Activated naive CD4-positive, alpha-beta T cell treated with anti-CD3 and anti-CD28 coated beads, Interleukin-2, amount 50 U/mL, for 16 hours (primary cell): Measurements from ENCODE around the gene ANKRD2.
"Not testable (repeated sequence)": the region's sequence is repeated elsewhere in the genome, so short reads cannot be mapped to it uniquely, and the experiment has no call there.

Experiments used
- DNase-seq: peaks from one replicate; pipeline ENCODE4 v3.0.0-alpha.2; 2020

The ANKRD2 gene

GRCh38 chr10:97573021-97573420, 442 bp downstream of the ANKRD2 start:
- DNase-seq, result no peak

- no peak for DNase-seq
These were observed 1.1 kb downstream of the ANKRD2 start for GRCh38 chr10:97573672-97574071.

- no peak for DNase-seq
These were observed 2.0 kb downstream of the ANKRD2 start for GRCh38 chr10:97574374-97575126.

- DNase-seq, result no peak
These were observed 2.6 kb downstream of the ANKRD2 start for GRCh38 chr10:97575127-97575668.

GRCh38 chr10:97576487-97576886, 3.9 kb downstream of the ANKRD2 start:
- DNase-seq, result not testable (repeated sequence)

GRCh38 chr10:97577701-97578100, 5.1 kb downstream of the ANKRD2 start:
- no peak for DNase-seq

GRCh38 chr10:97578171-97578844, 5.7 kb downstream of the ANKRD2 start:
- DNase-seq, result no peak

GRCh38 chr10:97580421-97581367, 8.1 kb downstream of the ANKRD2 start:
- no peak for DNase-seq

- DNase-seq, result no peak
These were observed 9.6 kb downstream of the ANKRD2 start for GRCh38 chr10:97582169-97582568.

GRCh38 chr10:97583476-97583875, 10.9 kb downstream of the ANKRD2 start:
- no peak for DNase-seq

GRCh38 chr10:97584060-97584797, 11.7 kb downstream of the ANKRD2 start, which contains the start of gene HOGA1:
Gene HOGA1 (plus strand): TSS chr10:97584389. CDS start chr10:97584704, 315 bp downstream.
- DNase-seq, result no peak

- DNase-seq, result no peak
These were observed 12.3 kb downstream of the ANKRD2 start for GRCh38 chr10:97584798-97585438.

GRCh38 chr10:97585439-97585811, 12.8 kb downstream of the ANKRD2 start:
- no peak for DNase-seq

- DNase-seq, result no peak
These were observed 14.6 kb downstream of the ANKRD2 start for GRCh38 chr10:97587183-97587582.

- no peak for DNase-seq
These were observed 16.9 kb downstream of the ANKRD2 start, which contains the start of gene C10orf62 for GRCh38 chr10:97589479-97589878. Gene C10orf62 (plus strand): TSS chr10:97589721. CDS start chr10:97589898, 177 bp downstream.

GRCh38 chr10:97590082-97590747, 17.6 kb downstream of the ANKRD2 start:
- DNase-seq, result no peak

GRCh38 chr10:97590748-97591495, 18.3 kb downstream of the ANKRD2 start:
- DNase-seq, result no peak

GRCh38 chr10:97593421-97593820, 20.8 kb downstream of the ANKRD2 start:
- DNase-seq, result no peak

- DNase-seq, result no peak
These were observed 23.8 kb downstream of the ANKRD2 start for GRCh38 chr10:97596101-97597082.
